Bone marrow (tissue), 2 donors: ENCODE measurements around the gene ENOSF1.
A peak's percentile ranks its signal among the peaks of the same experiment; 100 is the strongest.

Source experiments
- DNase-seq, 2 donors: peaks; one replicate each; lab custom pipeline; 2025; lab: John Stamatoyannopoulos, UW

The ENOSF1 gene

DNA sequence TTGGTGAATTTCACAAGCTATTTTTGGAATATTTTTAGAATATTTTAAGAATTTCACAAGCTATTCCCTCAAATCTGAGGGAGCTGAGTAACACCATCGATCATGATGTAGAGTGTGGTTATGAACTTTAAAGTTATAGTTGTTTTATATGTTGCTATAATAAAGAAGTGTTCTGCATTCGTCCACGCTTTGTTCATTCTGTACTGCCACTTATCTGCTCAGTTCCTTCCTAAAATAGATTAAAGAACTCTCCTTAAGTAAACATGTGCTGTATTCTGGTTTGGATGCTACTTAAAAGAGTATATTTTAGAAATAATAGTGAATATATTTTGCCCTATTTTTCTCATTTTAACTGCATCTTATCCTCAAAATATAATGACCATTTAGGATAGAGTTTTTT is 39.1 kb downstream of the ENOSF1 start:
- no peak for DNase-seq

DNA sequence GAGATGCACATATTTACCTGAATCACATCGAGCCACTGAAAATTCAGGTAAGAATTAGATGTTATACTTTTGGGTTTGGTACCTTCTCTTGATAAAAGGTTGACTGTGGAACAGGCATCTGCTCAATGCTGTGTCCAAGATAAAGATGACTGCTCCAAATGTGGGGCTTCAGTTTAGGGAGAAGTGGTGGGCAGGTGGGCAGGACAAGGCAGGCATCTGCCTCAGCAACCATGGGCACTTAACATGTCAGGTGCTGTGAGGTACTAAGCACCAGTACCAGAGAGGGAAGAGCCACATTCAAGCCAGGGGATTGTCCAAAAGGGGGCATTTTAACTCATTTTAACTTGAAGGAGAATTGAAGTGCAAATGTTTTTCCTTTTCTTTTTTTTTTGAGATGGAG is 41.0 kb downstream of the ENOSF1 start:
- no peak for DNase-seq

DNA sequence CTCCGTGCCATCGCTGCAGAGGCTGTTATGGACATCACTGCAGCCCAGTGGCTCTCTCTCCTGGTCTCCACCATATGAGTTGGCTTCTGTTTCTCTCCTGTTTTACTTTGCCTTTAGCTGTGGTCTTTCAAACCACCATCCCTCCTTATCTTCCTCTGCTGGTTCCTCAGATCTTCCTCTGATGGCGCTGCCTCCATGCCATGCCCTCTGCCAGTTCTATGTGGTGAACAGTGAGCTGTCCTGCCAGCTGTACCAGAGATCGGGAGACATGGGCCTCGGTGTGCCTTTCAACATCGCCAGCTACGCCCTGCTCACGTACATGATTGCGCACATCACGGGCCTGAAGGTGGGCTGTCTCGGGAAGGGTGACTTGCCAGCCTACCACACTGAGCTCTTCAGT is 41.9 kb downstream of the ENOSF1 start:
- no peak for DNase-seq

DNA sequence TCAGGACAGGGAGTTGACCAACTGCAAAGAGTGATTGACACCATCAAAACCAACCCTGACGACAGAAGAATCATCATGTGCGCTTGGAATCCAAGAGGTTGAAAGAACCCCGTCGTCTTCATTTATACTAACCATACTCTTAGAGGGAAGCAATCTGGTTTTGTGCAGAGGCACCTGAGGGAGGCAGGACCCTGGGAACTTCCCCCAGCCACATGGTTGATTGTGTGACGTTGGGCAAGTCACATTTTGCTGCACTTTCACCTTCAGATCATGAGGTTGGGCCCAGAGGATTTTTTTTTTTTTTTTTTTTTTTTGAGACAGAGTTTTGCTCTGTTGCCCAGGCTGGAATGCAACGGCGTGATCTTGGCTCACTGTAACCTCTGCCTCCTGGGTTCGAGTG is 43.4 kb downstream of the ENOSF1 start:
- DNase-seq, result no peak

DNA sequence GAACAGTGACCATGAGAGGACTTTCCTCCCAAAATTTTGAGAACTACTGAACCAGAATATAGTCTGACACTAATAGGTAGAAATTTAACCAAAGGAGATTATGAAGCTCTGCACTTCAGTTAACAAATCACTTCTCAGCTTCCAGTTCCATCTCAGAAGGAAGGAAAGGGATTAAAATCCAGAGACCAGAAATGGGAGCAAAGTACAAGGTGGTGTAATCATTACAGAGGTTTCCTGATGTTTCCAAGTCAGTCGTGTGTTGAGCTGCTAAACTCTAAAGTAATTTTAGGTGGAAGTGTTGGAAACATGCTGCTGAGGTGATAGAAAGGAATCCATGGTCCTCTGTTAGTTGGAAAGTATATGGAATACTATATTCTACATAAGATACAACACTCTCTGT is 44.2 kb downstream of the ENOSF1 start:
- no peak for DNase-seq

DNA sequence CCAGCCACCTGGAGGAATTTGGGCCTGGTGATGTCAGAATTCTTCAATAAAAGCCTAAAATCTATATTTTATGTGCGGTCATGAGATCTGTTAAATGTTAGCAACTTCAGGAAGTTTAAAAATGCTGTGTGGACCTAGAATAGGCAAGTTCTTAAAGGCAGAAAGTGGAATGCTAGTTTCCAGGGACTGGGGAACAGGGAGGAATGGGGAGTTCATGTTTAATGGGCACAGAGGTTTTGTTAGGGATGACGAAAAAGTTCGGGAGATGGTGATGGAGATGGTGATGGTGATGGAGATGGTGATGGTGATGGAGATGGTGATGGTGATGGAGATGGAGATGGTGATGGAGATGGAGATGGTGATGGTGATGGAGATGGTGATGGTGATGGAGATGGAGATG is 45.8 kb downstream of the ENOSF1 start:
- DNase-seq, result no peak

DNA sequence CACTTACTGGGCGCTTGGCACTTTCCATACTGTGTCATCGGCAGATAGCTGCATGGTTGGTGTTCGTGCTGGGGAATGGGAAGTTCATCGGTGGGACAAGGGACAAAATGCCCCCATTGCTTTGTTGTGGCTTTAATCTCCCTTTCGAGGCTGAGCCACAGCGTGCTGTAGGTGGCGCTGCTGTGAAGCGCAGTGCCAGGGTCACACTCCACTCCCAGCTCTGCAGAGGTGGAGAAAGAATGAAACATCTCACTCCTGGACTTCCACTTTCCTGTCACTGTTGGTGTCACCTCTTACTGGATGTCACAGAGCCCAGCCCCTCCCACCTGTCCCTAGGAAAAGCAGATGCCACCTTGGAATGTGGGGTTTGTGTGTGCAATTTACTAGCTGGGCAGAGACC is 46.3 kb downstream of the ENOSF1 start:
- DNase-seq, result no peak

DNA sequence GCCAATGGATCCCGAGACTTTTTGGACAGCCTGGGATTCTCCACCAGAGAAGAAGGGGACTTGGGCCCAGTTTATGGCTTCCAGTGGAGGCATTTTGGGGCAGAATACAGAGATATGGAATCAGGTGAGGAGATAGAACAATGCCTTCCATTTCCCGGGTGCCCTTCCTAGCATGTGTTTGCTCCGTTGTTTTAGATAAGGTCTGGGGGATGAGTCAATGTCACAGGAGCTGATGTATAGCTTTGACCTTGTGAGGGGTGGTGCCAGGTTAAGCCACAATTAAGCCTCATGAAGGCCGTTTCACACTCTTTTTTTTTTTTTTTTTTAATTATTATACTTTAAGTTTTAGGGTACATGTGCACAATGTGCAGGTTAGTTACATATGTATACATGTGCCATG is 50.2 kb downstream of the ENOSF1 start:
- no peak for DNase-seq

DNA sequence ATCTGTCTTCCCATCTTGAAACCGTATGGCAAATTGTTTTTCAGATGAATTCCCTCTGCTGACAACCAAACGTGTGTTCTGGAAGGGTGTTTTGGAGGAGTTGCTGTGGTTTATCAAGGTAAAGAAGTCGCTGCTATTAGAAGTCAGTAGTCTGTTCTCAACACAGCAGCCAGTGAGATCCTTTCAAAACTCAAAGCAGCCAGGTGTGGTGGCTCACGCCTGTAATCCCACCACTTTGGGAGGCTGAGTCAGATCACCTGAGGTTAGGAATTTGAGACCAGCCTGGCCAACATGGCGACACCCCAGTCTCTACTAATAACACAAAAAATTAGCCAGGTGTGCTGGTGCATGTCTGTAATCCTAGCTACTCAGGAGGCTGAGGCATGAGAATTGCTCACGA is 52.8 kb downstream of the ENOSF1 start:
- DNase-seq, result no peak

DNA sequence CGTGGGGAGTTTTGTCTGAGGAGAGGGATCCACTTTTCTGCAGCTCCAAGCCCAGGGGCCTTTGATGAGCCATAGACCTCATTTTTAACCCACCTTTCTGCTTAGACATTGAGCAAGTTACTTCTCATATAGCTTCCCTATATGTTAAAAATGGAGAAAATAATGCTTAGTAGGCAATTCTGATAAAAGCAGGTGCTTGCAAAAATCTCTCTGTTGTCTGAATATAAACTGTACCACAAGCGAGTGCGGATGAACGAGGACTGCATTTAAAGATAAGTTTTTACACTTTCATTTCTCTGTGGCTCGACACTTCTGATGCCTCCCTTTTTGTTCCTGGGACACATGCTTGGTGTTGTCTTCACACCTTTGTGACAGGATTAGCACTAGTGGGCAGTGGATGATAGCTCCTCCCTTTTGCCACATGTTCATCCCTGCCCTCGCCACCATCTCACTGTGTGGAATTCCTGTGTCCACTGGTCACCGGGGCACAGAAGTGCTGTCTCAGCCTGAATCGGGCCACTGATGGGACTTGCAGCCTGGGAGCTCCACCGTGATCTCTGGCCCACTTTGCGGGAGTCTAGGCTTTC is 53.4 kb downstream of the ENOSF1 start:
- no peak for DNase-seq

DNA sequence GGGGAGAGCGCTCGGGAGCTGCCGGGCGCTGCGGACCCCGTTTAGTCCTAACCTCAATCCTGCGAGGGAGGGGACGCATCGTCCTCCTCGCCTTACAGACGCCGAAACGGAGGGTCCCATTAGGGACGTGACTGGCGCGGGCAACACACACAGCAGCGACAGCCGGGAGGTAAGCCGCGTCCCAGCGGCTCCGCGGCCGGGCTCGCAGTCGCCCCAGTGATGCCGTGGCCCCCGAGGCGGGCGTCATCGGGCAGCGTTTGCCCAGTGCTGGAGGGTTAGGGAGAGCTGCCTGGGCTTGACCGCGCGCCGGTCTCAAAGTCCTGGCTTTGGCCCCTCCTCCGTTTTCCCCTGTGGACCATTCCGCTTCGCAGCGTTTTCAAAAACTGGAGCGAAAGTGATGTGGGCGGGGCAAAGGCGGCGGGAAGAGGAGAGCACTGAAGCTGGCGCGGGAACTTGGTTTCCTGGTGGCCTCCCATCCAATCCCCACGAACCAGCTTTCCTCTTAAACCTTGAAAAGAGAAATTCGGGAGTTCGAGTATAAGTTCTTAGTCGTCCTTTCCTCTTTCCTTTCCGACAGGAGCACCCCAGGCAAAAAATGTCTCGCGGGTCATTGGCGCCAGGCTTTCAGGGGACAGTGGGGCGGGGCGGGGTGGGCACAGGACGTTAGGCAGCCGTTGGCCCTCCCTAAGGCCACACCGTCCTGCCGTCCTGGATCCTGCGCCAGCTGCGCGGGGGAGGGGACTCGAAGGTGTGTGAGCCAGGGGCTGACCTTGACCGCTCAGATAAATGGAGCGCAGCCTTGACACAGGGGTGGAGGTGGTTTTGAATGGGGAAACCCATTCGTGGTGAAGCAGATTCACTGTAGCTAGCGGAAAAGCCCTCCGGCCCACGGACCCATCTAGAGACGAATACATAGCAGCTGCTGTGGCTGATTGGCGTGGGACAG is 54.2 kb downstream of the ENOSF1 start:
- DNase-seq, result peak; percentile 41 to 55

DNA sequence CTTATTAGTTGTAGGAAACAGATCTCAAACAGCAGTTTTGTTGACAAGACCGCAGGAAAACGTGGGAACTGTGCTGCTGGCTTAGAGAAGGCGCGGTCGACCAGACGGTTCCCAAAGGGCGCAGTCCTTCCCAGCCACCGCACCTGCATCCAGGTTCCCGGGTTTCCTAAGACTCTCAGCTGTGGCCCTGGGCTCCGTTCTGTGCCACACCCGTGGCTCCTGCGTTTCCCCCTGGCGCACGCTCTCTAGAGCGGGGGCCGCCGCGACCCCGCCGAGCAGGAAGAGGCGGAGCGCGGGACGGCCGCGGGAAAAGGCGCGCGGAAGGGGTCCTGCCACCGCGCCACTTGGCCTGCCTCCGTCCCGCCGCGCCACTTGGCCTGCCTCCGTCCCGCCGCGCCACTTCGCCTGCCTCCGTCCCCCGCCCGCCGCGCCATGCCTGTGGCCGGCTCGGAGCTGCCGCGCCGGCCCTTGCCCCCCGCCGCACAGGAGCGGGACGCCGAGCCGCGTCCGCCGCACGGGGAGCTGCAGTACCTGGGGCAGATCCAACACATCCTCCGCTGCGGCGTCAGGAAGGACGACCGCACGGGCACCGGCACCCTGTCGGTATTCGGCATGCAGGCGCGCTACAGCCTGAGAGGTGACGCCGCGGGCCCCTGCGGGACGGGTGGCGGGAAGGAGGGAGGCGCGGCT is 55.0 kb downstream of the ENOSF1 start, which contains the start of gene TYMS:
TSS of gene TYMS (plus strand) at position 343 of the 690 bp plus-strand sequence. CDS start at position 433, 90 bp downstream.
- DNase-seq, result peak; percentile 45 to 55

DNA sequence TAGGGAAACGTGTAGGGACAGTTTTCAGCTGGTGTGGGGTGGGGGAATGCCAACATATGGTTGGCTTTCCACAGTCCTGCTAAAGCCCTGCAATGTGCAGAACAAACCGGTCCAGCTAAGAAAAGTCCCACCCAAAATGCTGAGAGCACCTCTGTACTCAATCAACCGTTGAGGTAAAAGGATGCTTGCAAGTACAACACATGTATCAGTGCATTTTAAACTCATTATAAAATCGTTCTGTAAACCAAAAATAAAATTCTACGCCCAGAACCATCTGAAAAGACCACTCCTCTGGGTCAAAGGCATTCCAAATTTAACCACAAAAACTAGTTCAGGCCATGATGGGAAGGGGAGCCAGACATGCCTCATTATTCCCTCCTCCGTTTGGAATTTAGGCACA is 57.0 kb downstream of the ENOSF1 start:
- no peak for DNase-seq

DNA sequence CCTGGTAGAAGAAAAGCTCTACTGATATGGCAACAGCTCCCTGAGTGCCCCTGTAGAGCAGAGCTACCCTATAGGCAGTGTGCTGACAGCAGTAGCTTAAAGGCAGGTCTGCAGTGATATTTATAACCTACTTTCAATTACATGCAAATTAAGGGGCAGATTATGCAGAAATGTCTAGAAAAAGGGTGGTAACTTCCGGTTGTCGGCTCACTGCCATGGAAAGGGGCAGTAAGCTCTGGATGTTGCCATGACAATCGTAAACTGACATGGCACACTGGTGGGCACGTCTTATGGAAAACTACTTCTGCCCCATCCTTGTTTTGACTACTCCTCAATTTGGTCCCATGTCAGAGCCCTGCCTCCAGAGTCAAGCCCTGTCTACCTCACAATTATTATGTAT is 57.8 kb downstream of the ENOSF1 start:
- no peak for DNase-seq

DNA sequence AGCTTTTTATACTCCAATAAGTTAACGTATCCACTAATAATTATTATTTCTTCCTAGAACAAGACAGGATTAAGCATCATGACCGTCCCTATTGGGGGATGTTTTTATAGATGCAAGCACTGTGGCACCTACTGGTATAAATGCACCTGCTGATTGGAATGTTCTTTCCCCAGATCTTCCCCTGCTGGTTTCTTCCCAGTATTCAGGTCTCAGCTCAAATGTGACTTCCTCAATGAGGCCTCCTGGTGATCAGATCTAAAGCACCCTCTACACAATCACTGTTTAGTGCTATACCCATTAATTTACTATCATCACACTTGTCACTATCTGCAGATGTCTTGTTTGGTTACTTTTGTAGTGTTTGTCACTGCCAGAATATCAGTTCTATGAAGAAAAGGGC is 58.9 kb downstream of the ENOSF1 start:
- no peak for DNase-seq

DNA sequence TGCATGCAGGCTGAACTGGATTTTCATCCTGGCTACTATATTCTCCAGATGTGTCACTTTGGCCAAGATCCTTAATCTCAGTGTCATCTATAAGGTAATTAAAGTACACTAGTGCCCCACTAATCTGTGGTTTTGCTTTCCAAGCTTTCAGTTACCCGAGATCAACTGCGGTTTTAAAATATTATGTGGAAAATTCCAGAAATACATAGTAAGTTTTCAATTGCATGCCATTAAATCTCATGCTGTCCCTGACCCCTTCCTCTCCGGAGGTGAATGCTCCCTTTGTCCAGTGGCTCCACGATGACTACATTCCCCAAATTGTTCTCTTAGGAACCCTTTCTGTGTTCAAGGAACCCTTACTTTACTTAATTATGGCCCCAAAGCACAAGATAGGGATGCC is 60.3 kb downstream of the ENOSF1 start:
- DNase-seq, result no peak

DNA sequence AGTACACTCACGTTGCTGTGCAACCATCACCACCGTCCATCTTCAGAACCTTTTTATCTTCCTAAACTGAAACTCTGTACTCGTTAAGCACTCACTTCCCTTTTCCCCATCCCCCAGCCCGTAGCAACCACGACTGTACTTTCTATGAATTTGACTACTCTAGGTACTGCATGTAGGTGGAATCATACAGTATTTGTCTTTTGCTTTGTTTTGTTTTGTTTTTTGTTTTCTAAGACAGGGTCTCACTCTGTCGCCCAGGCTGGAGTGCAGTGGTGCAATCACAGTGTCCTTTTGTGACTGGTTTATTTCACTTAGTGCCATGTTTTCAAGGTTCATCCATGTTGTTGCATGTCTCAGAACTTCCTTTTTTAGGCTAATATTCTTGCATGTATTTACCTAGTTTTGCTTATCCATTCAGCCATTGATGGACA is 62.0 kb downstream of the ENOSF1 start:
- peak in 1 of 2 donors; percentile 80 for DNase-seq

DNA sequence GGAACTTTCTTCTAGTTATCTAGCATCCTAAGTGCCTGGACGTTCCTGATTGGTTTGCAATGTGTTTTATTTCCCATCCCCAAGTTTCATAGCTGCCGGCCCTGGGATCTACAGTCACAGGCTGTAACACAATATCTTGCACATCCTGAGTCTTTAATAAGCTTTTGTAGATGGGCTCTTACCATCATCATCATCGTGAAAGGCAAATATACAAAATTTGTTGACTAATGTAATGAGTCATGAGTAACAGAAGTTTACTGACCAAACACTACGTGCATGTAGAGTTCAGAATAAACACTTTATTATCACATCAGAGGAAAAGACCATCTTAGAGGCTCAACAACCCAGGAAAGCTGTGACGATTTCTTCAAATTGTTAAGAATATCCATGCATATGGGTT is 63.1 kb downstream of the ENOSF1 start:
- DNase-seq, result no peak

DNA sequence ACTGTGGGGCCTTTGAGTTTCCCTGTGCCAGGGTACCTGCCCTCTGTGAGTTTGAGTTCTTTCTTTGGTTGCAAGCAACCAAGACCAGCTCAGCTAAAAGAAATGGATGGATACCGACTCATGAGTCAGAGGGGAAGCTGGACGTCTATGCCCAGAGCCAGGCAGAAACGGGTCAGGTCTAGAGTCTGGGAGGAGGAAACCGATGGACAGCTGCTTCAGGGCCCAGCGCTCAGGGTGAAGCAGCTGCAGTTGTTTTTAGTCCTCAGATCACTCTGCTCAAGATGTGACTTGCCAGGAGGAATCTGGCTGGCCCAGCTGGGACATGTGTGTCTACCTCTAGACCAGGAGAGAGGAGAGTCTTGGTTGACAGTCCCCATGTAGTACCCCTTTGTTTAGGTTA is 65.1 kb downstream of the ENOSF1 start:
- no peak for DNase-seq

DNA sequence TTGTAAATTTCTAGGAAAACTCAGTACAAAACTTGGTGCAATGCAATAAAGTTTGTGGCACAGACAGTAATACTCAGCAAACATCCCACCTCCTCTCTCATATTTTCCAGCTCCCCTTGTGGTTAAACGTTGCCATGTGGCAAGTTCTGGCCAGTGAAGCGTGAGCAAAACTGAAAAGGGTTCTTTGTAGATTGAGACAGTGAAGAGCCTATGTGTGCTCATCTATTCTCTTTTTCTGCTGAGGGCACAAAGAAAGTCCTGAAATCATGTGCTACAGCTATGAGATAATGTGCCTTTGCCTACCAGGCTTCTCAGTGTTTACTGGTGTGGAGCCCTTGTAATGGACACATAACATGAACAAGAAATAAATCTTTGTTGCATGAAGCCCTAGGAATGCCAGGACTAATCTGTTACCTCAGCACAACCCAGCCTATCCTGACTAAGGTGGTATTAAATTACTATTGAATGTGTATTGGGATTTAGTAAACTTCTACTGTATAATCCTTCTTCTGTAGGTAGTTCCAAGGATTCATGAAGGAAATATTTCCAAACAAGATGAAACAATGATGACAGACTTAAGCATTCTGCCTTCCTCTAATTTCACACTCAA is 67.9 kb downstream of the ENOSF1 start:
- no peak for DNase-seq

DNA sequence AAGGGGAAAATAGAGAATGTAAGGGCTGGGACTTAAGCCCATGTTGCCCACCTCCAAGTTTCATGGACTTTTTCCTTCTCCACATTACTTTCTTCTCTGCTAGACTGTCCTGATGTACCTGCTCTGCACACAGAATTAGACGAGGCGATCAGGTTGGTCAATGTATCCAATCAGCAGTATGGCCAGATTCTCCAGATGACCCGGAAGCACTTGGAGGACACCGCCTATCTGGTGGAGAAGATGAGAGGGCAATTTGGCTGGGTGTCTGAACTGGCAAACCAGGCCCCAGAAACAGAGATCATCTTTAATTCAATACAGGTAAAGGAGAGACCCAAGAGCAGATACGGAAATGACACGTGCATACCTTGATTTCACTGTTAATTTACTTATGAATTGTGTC is 71.2 kb downstream of the ENOSF1 start:
- DNase-seq, result no peak

DNA sequence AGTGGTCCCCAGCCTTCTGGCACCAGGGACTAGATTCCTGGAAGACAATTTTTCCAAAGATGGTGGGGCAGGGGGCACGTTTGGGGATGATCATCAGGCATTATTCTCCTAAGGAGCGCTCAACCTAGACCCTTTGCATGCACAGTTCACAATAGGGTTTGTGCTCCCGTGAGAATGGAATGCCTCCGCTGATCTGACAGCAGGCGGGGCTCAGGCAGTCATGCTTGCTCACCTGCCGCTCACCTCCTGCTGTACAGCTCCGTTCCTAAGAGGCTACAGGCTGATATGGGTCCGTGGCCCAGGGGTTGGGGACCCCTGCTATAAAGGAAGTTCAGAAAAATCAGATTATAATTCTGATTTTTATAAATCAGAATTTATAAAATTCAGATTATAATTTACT is 77.3 kb downstream of the ENOSF1 start:
- no peak for DNase-seq
